ENCODE data around the gene ADIPOR2. TPM values are rescaled to one million over a fixed set of nuclear protein-coding genes. Genes with fewer than 3 reads are reported as not detected.

Gene ADIPOR2
- total RNA-seq, 4 donors from 2014 or later: 28.2 to 37.4 (median 34.1) TPM

DNA sequence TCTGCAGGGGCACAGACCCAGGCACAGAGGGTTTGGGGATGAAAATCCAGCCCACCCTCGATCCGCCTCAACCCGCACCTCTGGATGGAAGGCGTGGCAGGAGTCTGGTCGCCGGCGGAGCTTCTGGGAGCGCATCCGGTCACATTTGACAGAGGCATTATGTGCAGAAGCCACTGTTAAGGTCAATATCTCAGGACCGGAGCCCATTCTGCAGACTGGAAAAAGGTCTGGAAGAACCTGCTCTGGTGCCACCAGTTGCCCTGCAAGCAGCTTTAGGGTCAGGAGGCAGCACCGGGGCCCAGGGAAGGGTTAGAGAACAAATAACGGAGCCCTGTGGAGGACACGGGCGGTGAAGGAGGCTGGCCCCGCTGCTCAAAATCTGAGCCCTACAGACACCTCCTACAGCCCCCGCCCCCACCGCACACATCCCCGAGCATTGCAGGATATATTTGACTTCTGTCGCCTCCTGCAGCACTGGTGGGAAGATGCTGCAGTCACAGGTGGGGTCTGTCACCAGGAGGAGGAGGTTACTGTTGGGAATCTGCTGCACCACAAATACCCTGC, 104.4 kb downstream of the ADIPOR2 start:
- Histone ChIP-seq H3K4me3 (peak overlapping the region in 3 of 4 donors; percentile 56 to 73 (median 65)), H3K36me3 (no peaks in the 10 kb centered on the region), H3K27ac (replicated peaks in 1 of 4) (peak overlapping the region; percentile 77 to 87 (median 86)), H3K4me1 (peaks cover 37 to 56% (median 48%) of the 10 kb centered on the region in 4 donors), H3K27me3 (no peaks in the 10 kb centered on the region), H3K9me3 (no peaks in the 10 kb centered on the region)
- peak; percentile 75 for DNase-seq (ENCODE audit: extremely low spot score)
- WGBS: 65% methylated on average over 8 of the region's 19 CpGs
- intact Hi-C loops (cut with DNase I): loop anchor here (5.0 kb wide), 1 partner anchor 787 kb away; no protein-coding TSS in a partner anchor
- no peak for TF ChIP-seq EP300 (IDR thresholded peaks at IDR 0.05)
- no peak for TF ChIP-seq POLR2AphosphoS5 (IDR thresholded peaks at IDR 0.05)
- TF ChIP-seq POLR2A (IDR thresholded peaks at IDR 0.05; ENCODE audit: low read depth): no peak
- TF ChIP-seq, protein P1, sequence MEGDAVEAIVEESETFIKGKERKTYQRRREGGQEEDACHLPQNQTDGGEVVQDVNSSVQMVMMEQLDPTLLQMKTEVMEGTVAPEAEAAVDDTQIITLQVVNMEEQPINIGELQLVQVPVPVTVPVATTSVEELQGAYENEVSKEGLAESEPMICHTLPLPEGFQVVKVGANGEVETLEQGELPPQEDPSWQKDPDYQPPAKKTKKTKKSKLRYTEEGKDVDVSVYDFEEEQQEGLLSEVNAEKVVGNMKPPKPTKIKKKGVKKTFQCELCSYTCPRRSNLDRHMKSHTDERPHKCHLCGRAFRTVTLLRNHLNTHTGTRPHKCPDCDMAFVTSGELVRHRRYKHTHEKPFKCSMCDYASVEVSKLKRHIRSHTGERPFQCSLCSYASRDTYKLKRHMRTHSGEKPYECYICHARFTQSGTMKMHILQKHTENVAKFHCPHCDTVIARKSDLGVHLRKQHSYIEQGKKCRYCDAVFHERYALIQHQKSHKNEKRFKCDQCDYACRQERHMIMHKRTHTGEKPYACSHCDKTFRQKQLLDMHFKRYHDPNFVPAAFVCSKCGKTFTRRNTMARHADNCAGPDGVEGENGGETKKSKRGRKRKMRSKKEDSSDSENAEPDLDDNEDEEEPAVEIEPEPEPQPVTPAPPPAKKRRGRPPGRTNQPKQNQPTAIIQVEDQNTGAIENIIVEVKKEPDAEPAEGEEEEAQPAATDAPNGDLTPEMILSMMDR (IDR thresholded peaks at IDR 0.05): no peak

DNA sequence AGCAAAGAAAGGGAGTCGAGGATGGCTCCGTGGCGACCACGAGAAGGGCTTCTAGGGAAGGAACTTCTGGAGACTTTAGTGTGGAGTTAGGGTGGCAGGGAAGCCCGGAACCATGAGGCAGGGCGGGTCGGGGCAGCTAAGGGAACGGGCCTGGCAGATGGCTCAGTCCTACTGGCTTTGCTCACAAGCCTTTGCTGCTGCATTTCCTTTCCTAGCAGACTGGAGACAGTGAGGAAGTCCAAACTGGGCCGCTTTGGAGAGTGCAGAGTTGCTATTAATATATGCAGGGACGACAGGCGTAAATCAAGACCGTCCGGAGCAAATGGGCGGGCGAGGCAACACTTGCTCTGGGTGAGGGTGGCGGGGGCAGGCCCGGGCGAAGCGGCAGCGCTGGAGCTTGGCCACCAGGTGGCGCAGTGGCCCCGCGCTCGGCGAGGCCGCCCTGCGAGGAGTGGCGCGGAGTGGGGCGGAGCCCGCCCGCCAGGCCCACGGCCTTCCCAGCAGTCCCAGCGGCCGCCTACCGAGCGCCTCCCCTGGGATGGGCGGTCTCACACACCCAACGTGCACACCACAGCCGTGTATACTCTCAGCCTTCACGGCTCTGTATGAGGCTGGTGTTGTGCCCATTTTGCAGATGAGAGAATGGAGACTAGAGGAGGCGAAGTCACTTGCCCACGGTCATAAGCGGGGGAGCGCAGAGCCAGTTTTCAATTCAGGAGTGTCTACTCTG, 105.1 kb downstream of the ADIPOR2 start:
- intact Hi-C loops (cut with DNase I): loop anchor here (1.0 to 5.0 kb wide), 3 partner anchors 144 to 786 kb away; no protein-coding TSS in a partner anchor
- TF ChIP-seq, protein P1 (IDR thresholded peaks at IDR 0.05): peak; percentile 98 to 100 (median 99)
- TF ChIP-seq EP300 (IDR thresholded peaks at IDR 0.05) (no peak), POLR2A (IDR thresholded peaks at IDR 0.05; ENCODE audit: low read depth) (no peak), POLR2AphosphoS5 (IDR thresholded peaks at IDR 0.05) (peak; percentile 84 to 88)
- peak overlapping the region; percentile 77 to 87 (median 86) for H3K27ac ChIP-seq (replicated peaks in 1 of 4)
- H3K4me3 ChIP-seq: peak overlapping the region; percentile 56 to 73 (median 66)
- WGBS: 5% methylated on average over 36 of the region's 45 CpGs
- peaks cover 37 to 51% (median 46%) of the 10 kb centered on the region in 4 donors for H3K4me1 ChIP-seq
- H3K27me3 ChIP-seq: no peaks in the 10 kb centered on the region
- H3K36me3 ChIP-seq: no peaks in the 10 kb centered on the region
- DNase-seq (ENCODE audit: extremely low spot score): peak; percentile 97
- no peaks in the 10 kb centered on the region for H3K9me3 ChIP-seq

DNA sequence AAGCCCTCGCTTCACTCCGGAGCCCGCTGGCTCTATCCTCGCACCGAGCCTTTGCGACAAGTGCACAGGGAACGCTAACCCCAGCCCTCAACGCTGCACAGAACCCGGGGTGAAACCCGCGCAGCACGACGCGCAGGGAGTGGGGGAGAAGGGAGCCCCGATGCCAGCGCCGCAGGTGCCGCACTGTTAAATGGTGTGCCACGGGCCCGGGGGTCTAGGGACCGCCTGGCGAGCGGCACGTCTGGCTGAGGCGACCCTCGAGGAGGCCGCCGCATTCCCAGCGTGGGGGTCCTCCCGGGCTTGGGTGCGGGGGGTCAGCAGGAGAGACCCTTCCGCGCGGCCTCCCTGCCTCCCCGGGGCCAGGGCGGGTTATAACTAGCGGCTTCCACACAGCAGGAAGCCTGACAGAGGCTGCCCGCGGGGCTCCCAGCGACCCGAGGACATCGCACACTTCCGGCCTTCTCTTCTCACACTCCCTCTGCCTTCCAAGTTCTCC, 105.7 kb downstream of the ADIPOR2 start:
- no peak for TF ChIP-seq EP300 (IDR thresholded peaks at IDR 0.05)
- TF ChIP-seq POLR2AphosphoS5 (IDR thresholded peaks at IDR 0.05): no peak
- no peak for TF ChIP-seq POLR2A (IDR thresholded peaks at IDR 0.05; ENCODE audit: low read depth)
- TF ChIP-seq, protein P1 (IDR thresholded peaks at IDR 0.05): no peak
- Histone ChIP-seq H3K27ac (replicated peaks in 1 of 4) (peak overlapping the region; percentile 77 to 87 (median 86)), H3K9me3 (no peaks in the 10 kb centered on the region), H3K36me3 (no peaks in the 10 kb centered on the region), H3K4me3 (peak overlapping the region; percentile 56 to 73 (median 66)), H3K27me3 (no peaks in the 10 kb centered on the region), H3K4me1 (peaks cover 36 to 49% (median 40%) of the 10 kb centered on the region in 4 donors)
- intact Hi-C loops (cut with DNase I): loop anchor here (1.0 to 5.0 kb wide), 3 partner anchors 144 to 786 kb away; no protein-coding TSS in a partner anchor
- 10% methylated on average over 6 of the region's 43 CpGs for WGBS
- no peak for DNase-seq (ENCODE audit: extremely low spot score)

DNA sequence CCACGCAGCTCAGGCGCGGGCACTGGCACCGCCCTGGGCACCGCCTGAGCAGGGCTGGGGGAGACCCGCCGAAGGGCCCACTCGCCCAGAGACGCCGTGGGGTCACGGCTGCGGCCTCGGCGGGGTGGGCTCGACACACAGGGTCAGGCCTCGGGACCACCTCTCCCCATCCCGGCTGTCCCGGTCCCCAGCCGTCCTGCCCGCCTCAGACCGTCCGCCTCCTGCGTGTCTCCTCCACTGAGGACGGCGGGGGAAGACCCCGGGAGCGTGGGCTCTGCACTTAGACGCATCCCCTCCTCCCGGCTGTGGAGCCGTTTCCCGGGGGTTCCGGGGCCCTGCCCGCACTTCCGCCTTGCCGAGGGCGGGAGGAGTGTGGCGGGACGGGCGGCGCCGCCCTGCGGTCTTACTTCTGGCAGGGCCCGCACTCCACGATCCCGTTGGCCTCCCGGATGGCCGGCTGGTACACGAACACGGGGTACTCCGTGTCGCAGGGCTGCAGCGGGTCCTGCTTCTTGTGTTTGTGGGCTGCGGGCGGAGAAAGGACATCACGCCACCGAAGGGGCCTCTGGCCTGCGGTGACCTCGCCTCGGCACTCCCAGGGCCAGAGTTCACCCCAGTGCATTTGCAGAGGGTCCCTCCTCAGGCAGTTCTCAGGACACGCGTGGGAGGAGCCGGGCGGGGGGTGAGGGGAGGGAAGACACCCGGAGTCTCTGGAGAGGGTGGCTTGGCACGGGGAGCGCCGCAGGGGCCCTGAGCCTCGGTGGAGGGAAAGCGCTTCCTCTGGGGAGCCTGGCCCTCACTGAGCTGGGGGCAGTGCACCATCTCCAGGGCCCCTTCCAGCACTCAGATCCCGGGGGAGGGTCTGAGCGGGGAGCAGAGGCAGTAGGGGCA, 106.4 kb downstream of the ADIPOR2 start:
- Histone ChIP-seq H3K4me3 (peak overlapping the region; percentile 56 to 73 (median 66)), H3K27ac (replicated peaks in 1 of 4) (peak overlapping the region; percentile 77 to 87 (median 86)), H3K27me3 (no peaks in the 10 kb centered on the region), H3K4me1 (peaks cover 34 to 49% (median 39%) of the 10 kb centered on the region in 4 donors), H3K36me3 (no peaks in the 10 kb centered on the region), H3K9me3 (no peaks in the 10 kb centered on the region)
- intact Hi-C loops (cut with DNase I): loop anchor here (2.0 to 5.0 kb wide), 2 partner anchors 238 to 785 kb away; no protein-coding TSS in a partner anchor
- TF ChIP-seq EP300 (IDR thresholded peaks at IDR 0.05) (no peak), POLR2A (IDR thresholded peaks at IDR 0.05; ENCODE audit: low read depth) (no peak), POLR2AphosphoS5 (IDR thresholded peaks at IDR 0.05) (peak; percentile 50 to 74)
- TF ChIP-seq, protein P1 (IDR thresholded peaks at IDR 0.05): peak in 1 of 3 experiments; percentile 21
- WGBS: 42% methylated on average over 21 of the region's 71 CpGs
- DNase-seq (ENCODE audit: extremely low spot score): no peak

All from esophagus muscularis mucosa (tissue), 4 donors.